ENCODE data around the gene PRKAA1. TPM values are rescaled to one million over a fixed set of nuclear protein-coding genes. Genes with fewer than 3 reads are reported as not detected.
A peak's percentile ranks its signal among the peaks of the same experiment; 100 is the strongest.

The PRKAA1 gene
- total RNA-seq, 4 donors from 2014 or later: 70.1 to 85.0 (median 78.6) TPM

- H3K4me3 ChIP-seq: peak overlapping the region; percentile 61 to 71 (median 66)
- intact Hi-C loops (cut with DNase I): loop anchor here (5.0 kb wide), 1 partner anchor 77 kb away; the partner anchor contains the start of gene TTC33
- DNase-seq (ENCODE audit: extremely low spot score): peak; percentile 74
- H3K4me1 ChIP-seq: peaks cover 16 to 35% (median 24%) of the 10 kb centered on the region in 4 donors
- no peaks in the 10 kb centered on the region for H3K9me3 ChIP-seq
- 2% methylated on average over 21 of the region's 21 CpGs for WGBS
- no peaks in the 10 kb centered on the region for H3K27me3 ChIP-seq
- H3K27ac ChIP-seq (replicated peaks in 1 of 4): peak overlapping the region; percentile 93 to 97 (median 94)
- H3K36me3 ChIP-seq: peaks cover 41 to 47% (median 44%) of the 10 kb centered on the region in 4 donors
- TF ChIP-seq POLR2A (IDR thresholded peaks at IDR 0.05; ENCODE audit: low read depth): no peak
- no peak for TF ChIP-seq EP300 (IDR thresholded peaks at IDR 0.05)
- no peak for TF ChIP-seq CTCF (IDR thresholded peaks at IDR 0.05)
- TF ChIP-seq POLR2AphosphoS5 (IDR thresholded peaks at IDR 0.05): no peak
These were observed 36.2 kb upstream of the PRKAA1 start for GRCh38 chr5:40834391-40834848.

- H3K9me3 ChIP-seq: no peaks in the 10 kb centered on the region
- H3K36me3 ChIP-seq: peaks cover 44 to 54% (median 50%) of the 10 kb centered on the region in 4 donors
- peaks cover 16 to 35% (median 24%) of the 10 kb centered on the region in 4 donors for H3K4me1 ChIP-seq
- DNase-seq (ENCODE audit: extremely low spot score): peak; percentile 29
- no peaks in the 10 kb centered on the region for H3K27me3 ChIP-seq
- H3K4me3 ChIP-seq: peak overlapping the region; percentile 61 to 71 (median 66)
- 73% methylated on average over 13 of the region's 13 CpGs for WGBS
- peak overlapping the region; percentile 93 to 97 (median 94) for H3K27ac ChIP-seq (replicated peaks in 1 of 4)
- intact Hi-C loops (cut with DNase I): loop anchor here (5.0 kb wide), 1 partner anchor 76 kb away; the partner anchor contains the start of gene TTC33
- TF ChIP-seq POLR2AphosphoS5 (IDR thresholded peaks at IDR 0.05) (no peak), CTCF (IDR thresholded peaks at IDR 0.05) (no peak), POLR2A (IDR thresholded peaks at IDR 0.05; ENCODE audit: low read depth) (no peak), EP300 (IDR thresholded peaks at IDR 0.05) (no peak)
These were observed 35.6 kb upstream of the PRKAA1 start for GRCh38 chr5:40833712-40834229.

GRCh38 chr5:40832345-40832744 lies 34.2 kb upstream of the PRKAA1 start:
- intact Hi-C loops (cut with DNase I): loop anchor here (5.0 kb wide), 1 partner anchor 75 kb away; the partner anchor contains the start of gene TTC33

GRCh38 chr5:40831346-40832210 lies 33.4 kb upstream of the PRKAA1 start:
- Histone ChIP-seq H3K36me3 (peaks cover 65 to 76% (median 72%) of the 10 kb centered on the region in 4 donors), H3K4me3 (no peak overlapping the region), H3K27ac (replicated peaks in 1 of 4) (no peak overlapping the region), H3K27me3 (no peaks in the 10 kb centered on the region), H3K9me3 (no peaks in the 10 kb centered on the region), H3K4me1 (peaks cover 16 to 35% (median 24%) of the 10 kb centered on the region in 4 donors)
- TF ChIP-seq POLR2A (IDR thresholded peaks at IDR 0.05; ENCODE audit: low read depth) (no peak), EP300 (IDR thresholded peaks at IDR 0.05) (no peak), POLR2AphosphoS5 (IDR thresholded peaks at IDR 0.05) (no peak), CTCF (IDR thresholded peaks at IDR 0.05) (no peak)
- DNase-seq (ENCODE audit: extremely low spot score): no peak
- intact Hi-C loops (cut with DNase I): loop anchor here (5.0 kb wide), 1 partner anchor 74 kb away; the partner anchor contains the start of gene TTC33
- WGBS: 80% methylated on average over 4 of the region's 4 CpGs

More at GRCh38 chr5:40832345-40832744, 34.2 kb upstream of the PRKAA1 start:
- peaks cover 57 to 68% (median 64%) of the 10 kb centered on the region in 4 donors for H3K36me3 ChIP-seq
- H3K4me1 ChIP-seq: peaks cover 16 to 35% (median 24%) of the 10 kb centered on the region in 4 donors
- WGBS: 88% methylated on average over 4 of the region's 4 CpGs
- no peak overlapping the region for H3K27ac ChIP-seq (replicated peaks in 1 of 4)
- H3K9me3 ChIP-seq: no peaks in the 10 kb centered on the region
- no peaks in the 10 kb centered on the region for H3K27me3 ChIP-seq
- TF ChIP-seq CTCF (IDR thresholded peaks at IDR 0.05) (no peak), POLR2A (IDR thresholded peaks at IDR 0.05; ENCODE audit: low read depth) (no peak), POLR2AphosphoS5 (IDR thresholded peaks at IDR 0.05) (no peak), EP300 (IDR thresholded peaks at IDR 0.05) (no peak)
- DNase-seq (ENCODE audit: extremely low spot score): no peak
- H3K4me3 ChIP-seq: no peak overlapping the region

Data from esophagus muscularis mucosa (tissue), 4 donors.